ENCODE data around the gene SLC23A1. TPM values are rescaled to one million over a fixed set of nuclear protein-coding genes. Genes with fewer than 3 reads are reported as not detected.

SLC23A1 gene
- total and polyA plus RNA-seq, 2 experiments from 2014 or later = 3.3 to 13.4 TPM

GRCh38 chr5:139406963-139407362 lies 23.9 kb upstream of the SLC23A1 start:
- Histone ChIP-seq H3K36me3 (replicated peaks; ENCODE audit: insufficient read depth, low read depth) (no peaks in the 10 kb centered on the region), H3K79me2 (no peaks in the 10 kb centered on the region), H3K27me3 (no peaks in the 10 kb centered on the region), H3K4me2 (no peak overlapping the region), H3K4me1 (ENCODE audit: insufficient read depth) (peaks cover 6% of the 10 kb centered on the region), H2AFZ (no peak overlapping the region), H3K9me3 (ENCODE audit: low read depth) (no peaks in the 10 kb centered on the region), H3K9me2 (replicated peaks; ENCODE audit: insufficient read depth) (no peaks in the 10 kb centered on the region), H3K4me3 (no peak overlapping the region), H3K27ac (no peak overlapping the region), H4K20me1 (ENCODE audit: insufficient read depth, poor library complexity, severe bottlenecking) (no peaks in the 10 kb centered on the region)
- WGBS (ENCODE audit: low lambda C conversion rate, missing lambda C conversion rate) = 88% methylated on average over 2 of the region's 2 CpGs
- TF ChIP-seq EZH2phosphoT487 (IDR thresholded peaks at IDR 0.05; ENCODE audit: low read depth, severe bottlenecking, unreplicated experiment) (no peak), CTCF (IDR thresholded peaks at IDR 0.05; ENCODE audit: poor library complexity) (no peak), EZH2 (IDR thresholded peaks at IDR 0.05; ENCODE audit: borderline replicate concordance) (no peak)
- no peak for DNase-seq (ENCODE audit: low spot score)

- peaks cover 6% of the 10 kb centered on the region for H3K4me1 ChIP-seq (ENCODE audit: insufficient read depth)
- peak overlapping the region; percentile 91 for H3K27ac ChIP-seq
- no peaks in the 10 kb centered on the region for H3K79me2 ChIP-seq
- H3K36me3 ChIP-seq (replicated peaks; ENCODE audit: insufficient read depth, low read depth) = no peaks in the 10 kb centered on the region
- H3K4me2 ChIP-seq = peak overlapping the region; percentile 83
- no peak overlapping the region for H3K4me3 ChIP-seq
- no peaks in the 10 kb centered on the region for H3K9me3 ChIP-seq (ENCODE audit: low read depth)
- H4K20me1 ChIP-seq (ENCODE audit: insufficient read depth, poor library complexity, severe bottlenecking) = no peaks in the 10 kb centered on the region
- H2AFZ ChIP-seq = peak overlapping the region; percentile 54
- 56% methylated on average over 5 of the region's 5 CpGs for WGBS (ENCODE audit: low lambda C conversion rate, missing lambda C conversion rate)
- no peaks in the 10 kb centered on the region for H3K27me3 ChIP-seq
- no peak for TF ChIP-seq EZH2 (IDR thresholded peaks at IDR 0.05; ENCODE audit: borderline replicate concordance)
- TF ChIP-seq EZH2phosphoT487 (IDR thresholded peaks at IDR 0.05; ENCODE audit: low read depth, severe bottlenecking, unreplicated experiment) = no peak
- no peak for TF ChIP-seq CTCF (IDR thresholded peaks at IDR 0.05; ENCODE audit: poor library complexity)
- no peaks in the 10 kb centered on the region for H3K9me2 ChIP-seq (replicated peaks; ENCODE audit: insufficient read depth)
- no peak for DNase-seq (ENCODE audit: low spot score)
These were observed 21.4 kb upstream of the SLC23A1 start for GRCh38 chr5:139404484-139404840.

GRCh38 chr5:139403787-139404483 lies 20.8 kb upstream of the SLC23A1 start, which contains the start of gene SPATA24:
TSS of gene SPATA24 (minus strand) at chr5:139404089. CDS start at chr5:139404060, 29 bp downstream.
- Histone ChIP-seq H3K9me2 (replicated peaks; ENCODE audit: insufficient read depth) (no peaks in the 10 kb centered on the region), H3K4me3 (peak within 1 kb of the TSS; percentile 28), H3K27ac (peak within 1 kb of the TSS; percentile 91), H3K27me3 (no peaks in the 10 kb centered on the region), H3K79me2 (no peaks in the 10 kb centered on the region), H2AFZ (peak within 1 kb of the TSS; percentile 54), H3K4me2 (peak within 1 kb of the TSS; percentile 83), H3K9me3 (ENCODE audit: low read depth) (no peaks in the 10 kb centered on the region), H3K4me1 (ENCODE audit: insufficient read depth) (peaks cover 6% of the 10 kb centered on the region), H4K20me1 (ENCODE audit: insufficient read depth, poor library complexity, severe bottlenecking) (no peaks in the 10 kb centered on the region), H3K36me3 (replicated peaks; ENCODE audit: insufficient read depth, low read depth) (no peaks in the 10 kb centered on the region)
- 1% methylated on average over 39 of the region's 41 CpGs for WGBS (ENCODE audit: low lambda C conversion rate, missing lambda C conversion rate)
- TF ChIP-seq CTCF (IDR thresholded peaks at IDR 0.05; ENCODE audit: poor library complexity) (no peak), EZH2phosphoT487 (IDR thresholded peaks at IDR 0.05; ENCODE audit: low read depth, severe bottlenecking, unreplicated experiment) (no peak), EZH2 (IDR thresholded peaks at IDR 0.05; ENCODE audit: borderline replicate concordance) (no peak)
- peak; percentile 99 for DNase-seq (ENCODE audit: low spot score)
